GM19043 (cell line): ENCODE measurements around the gene ADRB2.
"Not testable (repeated sequence)": the region's sequence is repeated elsewhere in the genome, so short reads cannot be mapped to it uniquely, and the experiment has no call there.

Experiments used
- ATAC-seq: cut with Tn5 transposase; IDR thresholded peaks from one replicate; pipeline ENCODE4 v1.9.1; 2021; ENCODE audit warnings: low read depth; ENCODE audit not compliant: unreplicated experiment

ADRB2 gene

DNA sequence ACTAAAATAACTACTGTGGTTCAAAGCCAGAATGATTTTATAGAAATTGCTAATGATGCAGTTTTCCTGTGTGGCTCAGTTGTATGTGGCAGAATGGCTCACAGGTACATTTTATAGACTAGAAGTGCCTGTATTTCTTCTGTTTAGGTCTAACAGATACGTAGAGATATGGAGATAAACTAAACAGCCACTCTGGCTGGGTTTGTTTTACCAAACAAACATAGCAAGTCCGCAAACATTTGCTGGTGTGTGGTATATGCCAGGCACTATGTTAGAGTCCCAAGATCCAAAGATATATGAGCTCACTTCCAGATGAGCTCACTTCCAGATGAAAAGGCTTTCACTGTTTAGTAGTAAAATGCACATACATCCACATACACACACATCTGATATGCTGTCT lies 24.4 kb downstream of the ADRB2 start:
- ATAC-seq, result no peak

DNA sequence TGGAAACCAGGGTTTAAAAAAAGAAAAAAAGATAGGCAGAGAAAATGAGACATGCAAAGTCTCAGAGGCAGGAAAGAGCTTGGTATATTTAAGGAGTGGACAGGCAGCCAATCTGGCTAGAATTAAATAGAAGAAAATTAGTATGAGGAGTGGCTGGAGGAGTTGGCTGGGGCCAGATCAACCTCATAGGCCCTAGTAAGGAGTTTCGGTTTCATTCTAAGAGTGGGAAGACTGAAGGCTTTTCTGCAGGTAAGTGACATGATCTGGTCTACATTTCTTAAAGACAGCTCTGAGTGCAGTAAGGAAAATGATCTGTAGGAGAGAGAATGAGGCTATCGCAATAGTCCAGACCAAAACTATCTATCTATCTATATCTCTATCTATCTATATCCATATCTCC lies 27.5 kb downstream of the ADRB2 start:
- ATAC-seq, result no peak

DNA sequence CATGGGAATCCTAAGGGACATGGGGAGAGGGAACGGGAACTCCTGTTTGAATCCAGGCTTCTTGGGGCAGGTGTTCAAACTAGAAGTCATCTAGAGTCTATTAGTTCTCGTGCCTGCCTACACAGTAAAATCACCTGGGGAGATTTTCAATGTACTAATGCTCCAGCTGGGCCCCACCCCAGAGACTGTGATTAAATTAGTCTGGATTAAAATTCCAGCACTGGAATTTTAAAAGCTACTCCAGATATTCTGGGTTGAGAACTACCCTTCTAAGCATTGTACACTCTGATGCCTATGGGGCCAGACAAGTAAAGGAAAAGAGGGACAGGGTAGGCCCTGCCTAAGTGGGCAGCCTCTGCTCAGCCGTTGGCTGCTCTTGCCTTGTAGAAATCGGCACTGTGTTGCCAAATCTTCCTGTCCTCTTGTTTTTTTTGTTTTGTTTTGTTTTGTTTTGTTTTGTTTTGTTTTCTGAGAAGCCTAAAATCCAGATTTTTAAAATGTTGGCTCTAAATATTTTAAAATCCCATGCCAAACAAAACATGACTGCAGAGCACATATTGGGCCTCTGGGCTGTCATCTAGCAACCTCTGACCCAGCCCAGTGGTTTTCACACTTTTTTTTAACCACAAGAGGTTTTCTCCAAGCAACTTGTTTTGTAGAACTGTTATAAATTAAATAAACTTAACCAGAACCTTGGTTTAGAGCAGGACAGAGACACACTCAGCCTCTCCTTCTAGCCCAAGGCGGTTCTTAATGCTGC lies 29.0 kb downstream of the ADRB2 start:
- ATAC-seq, result no peak

GRCh38 chr5:148856009-148856367 lies 29.6 kb downstream of the ADRB2 start:
- no peak for ATAC-seq

GRCh38 chr5:148856424-148856823 lies 30.0 kb downstream of the ADRB2 start:
- ATAC-seq, result no peak

GRCh38 chr5:148857474-148857873 lies 31.1 kb downstream of the ADRB2 start:
- no peak for ATAC-seq

DNA sequence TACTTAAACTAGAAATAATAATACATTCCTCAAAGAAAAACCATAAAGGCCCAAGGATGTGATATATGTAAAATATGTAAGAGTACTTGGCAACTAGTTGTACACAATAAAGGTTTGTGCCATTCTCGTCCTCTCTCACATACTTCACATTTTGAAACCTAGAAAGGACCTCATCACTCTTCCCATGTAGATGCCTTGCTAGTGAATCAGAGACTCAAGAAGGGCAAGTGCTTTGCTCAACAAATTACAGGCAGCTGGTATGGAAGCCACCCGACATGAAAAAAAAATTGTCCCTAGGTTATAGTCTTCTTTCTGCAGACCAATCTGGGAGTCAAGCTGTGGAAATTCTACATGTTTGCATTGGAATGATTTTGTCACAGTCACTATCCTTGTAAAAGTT lies 31.7 kb downstream of the ADRB2 start:
- ATAC-seq, result no peak

- no peak for ATAC-seq
Measured at GRCh38 chr5:148858547-148858946, 32.1 kb downstream of the ADRB2 start.

DNA sequence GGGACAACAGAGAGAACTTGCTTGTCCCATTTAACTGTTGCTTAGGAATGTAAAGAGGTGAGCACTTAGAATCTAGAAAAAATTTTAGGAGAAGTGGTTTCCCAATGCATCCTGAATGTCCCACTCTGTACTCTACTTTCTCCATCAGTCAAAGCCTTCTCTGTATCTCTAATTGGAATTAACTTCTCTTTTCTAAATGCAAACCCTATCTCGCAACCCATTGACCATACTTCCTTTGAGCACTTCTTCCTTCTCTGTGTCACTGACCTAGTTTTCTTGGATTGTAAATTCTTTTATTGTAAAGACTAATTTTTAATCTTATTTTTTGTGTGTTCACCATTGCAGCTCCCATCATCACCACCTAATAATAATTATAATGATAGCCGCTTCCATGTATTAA lies 33.3 kb downstream of the ADRB2 start:
- ATAC-seq, result no peak

DNA sequence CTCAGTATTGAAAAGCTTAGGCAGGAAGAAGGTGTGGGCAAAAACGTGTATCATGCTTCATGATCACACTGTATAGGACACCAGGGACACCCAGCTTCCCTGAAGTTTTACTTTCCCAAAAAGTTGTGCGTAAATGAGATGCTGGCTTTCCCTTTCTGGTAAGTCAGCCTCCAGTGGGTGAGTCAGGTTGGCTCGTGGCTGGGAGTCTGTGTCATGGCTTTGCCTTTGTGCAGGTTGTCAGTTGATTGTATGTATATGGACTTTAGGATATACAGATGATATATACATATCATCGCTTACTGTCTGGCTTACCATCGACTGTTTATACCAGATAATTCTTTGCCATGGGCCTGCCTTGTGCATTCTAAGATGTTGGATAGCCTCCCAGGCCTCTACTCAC lies 34.2 kb downstream of the ADRB2 start:
- no peak for ATAC-seq

DNA sequence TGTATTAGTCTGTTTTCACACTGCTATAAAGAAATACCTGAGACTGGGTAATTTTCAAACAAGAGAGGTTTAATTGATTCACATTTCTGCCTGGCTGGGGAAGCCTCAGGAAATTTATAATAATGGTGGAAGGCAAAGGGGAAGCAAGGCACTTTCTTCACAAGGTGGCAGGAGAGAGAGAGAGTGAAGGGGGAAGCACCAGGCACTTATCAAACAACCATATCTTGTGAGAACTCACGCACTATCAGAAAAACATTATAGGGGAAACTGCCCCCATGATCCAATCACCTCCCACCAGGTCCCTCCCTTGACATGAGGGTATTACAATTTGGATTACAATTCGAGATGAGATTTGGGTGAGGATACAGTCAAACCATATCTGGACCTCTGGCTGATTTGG lies 34.7 kb downstream of the ADRB2 start:
- no peak for ATAC-seq

DNA sequence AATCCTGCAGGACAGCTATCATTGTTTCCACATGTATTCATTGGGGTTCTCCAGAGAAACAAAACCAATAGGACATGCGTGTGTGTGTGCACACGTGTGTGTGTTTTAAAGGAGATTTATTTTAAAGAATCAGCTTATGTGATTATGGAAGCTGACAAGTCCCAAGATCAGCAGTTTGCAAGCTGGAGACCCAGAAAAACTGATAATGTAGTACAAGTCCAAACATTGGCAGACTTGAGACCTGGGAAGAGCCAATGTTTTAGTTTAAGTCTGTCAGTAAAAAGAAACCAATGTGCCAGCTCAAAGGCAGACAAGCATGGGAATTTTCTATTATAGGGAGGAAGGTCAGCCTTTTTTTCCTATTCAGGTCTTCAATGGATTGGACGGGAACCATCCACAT lies 35.3 kb downstream of the ADRB2 start:
- no peak for ATAC-seq

- no peak for ATAC-seq
Measured at GRCh38 chr5:148864113-148864841, 37.9 kb downstream of the ADRB2 start.

DNA sequence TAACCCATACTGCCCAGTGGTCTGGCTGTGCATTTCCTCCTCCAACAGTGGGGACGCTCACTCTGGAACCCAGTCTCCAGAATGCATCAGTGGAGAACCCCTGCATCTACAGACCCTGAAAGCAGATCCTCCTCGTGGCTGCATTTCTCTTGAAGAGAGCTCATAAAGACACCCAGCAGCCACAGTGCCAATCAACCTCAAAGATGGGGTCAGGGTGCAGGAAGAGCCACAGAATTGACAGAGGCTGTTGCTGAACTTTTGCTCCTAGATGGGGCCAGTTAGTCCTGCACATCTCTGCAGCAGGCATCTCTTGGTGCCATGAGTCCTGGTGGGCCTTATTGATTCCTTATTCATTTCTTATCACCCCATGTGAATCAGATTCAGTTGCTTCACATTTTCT lies 39.6 kb downstream of the ADRB2 start:
- no peak for ATAC-seq

GRCh38 chr5:148873120-148873519 lies 46.7 kb downstream of the ADRB2 start:
- ATAC-seq, result no peak

DNA sequence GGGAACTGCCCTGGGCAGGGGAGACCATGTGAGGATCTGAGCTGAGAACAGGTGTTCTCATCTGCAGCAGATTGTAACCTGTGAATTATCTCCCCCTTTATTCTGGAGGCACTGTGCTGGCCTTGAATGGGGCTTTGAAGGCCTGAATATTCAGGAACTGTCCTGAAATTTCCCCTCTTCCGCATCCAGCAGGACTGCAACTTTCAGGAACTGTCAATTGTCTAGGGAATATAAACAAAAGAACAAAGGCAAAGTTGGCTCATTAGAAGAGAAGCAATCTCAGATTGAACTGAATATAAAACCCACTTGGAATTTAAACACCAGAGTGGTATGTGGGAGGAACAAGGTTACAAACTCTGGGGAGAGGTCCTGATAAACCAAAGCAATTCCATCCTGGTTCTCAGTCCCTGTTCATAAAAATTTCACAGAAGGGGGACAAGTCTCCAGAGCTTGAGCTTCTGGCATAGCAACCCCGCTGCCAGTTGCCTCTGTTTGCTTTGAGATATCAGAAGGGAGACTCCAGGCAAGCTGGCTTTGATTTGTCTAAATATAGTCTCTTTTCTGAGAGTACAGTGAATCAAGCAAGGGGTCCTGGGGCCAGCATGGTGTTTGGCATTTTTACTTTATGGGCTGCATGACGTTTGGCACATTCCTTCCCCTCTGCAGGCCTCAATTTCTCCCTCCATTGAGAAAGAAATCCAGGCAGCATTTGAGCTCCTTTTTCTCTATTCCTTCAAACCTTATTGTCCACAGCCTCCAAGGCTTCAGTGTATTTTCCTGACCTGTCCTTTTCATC lies 47.5 kb downstream of the ADRB2 start:
- no peak for ATAC-seq

DNA sequence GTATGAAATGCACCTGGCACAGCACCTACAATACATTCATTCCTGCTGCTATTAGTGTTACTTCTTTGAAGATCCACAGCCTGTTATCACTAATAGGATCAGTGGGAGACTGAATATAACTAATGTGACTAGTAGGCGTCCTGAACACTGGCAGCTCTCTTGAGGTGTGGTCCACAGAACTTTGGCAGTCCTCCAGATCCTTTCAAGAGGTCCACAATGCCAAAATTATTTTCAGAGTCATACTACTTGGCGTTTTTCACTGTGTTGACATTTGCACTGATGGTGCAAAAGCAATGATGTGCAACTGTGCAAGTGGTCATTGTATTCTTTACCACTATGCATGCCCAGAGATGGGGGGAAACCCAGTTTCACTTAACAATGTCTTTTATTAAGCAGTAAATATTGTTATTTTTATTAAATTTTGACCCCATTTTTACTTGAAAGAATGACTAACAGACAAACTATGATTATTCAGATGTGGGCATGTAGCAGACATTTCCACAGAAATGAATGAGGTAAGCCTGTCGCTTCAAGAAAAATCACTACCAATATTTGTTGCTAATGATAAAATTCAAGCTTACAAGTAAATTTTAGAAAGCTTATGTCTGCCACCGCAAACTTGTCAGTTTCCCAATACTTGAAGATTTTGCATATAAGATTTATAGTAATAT lies 48.9 kb downstream of the ADRB2 start:
- ATAC-seq, result no peak

- ATAC-seq, result not testable (repeated sequence)
Measured at GRCh38 chr5:148877436-148877835, 51.0 kb downstream of the ADRB2 start.
